IMR-90 (cell line): ENCODE results near the gene RPS6KB1. TPM values are rescaled to one million over a fixed set of nuclear protein-coding genes. Genes with fewer than 3 reads are reported as not detected.

ENCODE experiments used
- ATAC-seq: fragments of 200-7000 bp; cut with Tn5 transposase; 2 replicates; pipeline ENCODE4 v1.9.1; 2020; ENCODE audit warnings: low read depth, mild to moderate bottlenecking, moderate library complexity
- BruUV-seq: library from RNA; stranded (reverse); fragments of 400-500 nt; replicated peaks from 2 replicates; lab custom pipeline; 2021; lab: Mats Ljungman, UMichigan
- CTCF ChIA-PET: fragments of 300-600 bp; formaldehyde crosslinking; extraction: SDS; loops from one replicate; lab custom pipeline; 2021; ENCODE audit warnings: antibody characterized with exemption; lab: Yijun Ruan, JAX
- POLR2A ChIA-PET: fragments of 300-600 bp; sonication (Branson Sonifier 250); formaldehyde crosslinking; loops from one replicate; lab custom pipeline; 2022; ENCODE audit warnings: antibody characterized with exemption; ENCODE audit not compliant: unreplicated experiment; lab: Charles Lee
- DNase-seq: peaks from one replicate; pipeline ENCODE4 v3.0.0; 2013
- H2AFZ ChIP-seq: replicated peaks from 2 replicates; pipeline ENCODE3; 2013; ENCODE audit warnings: low read length, mild to moderate bottlenecking; ENCODE audit not compliant: poor library complexity
- H2AK5ac ChIP-seq: 2 replicates; pipeline ENCODE4 v1.6.1; 2013; ENCODE audit warnings: low read depth, low read length, inconsistent platforms
- H2AK9ac ChIP-seq: replicated peaks from 2 replicates; pipeline ENCODE3; 2013; ENCODE audit warnings: mild to moderate bottlenecking, low read depth, low read length, moderate library complexity; ENCODE audit not compliant: poor library complexity
- H2BK120ac ChIP-seq: 2 replicates; pipeline ENCODE4 v1.6.1; 2013; ENCODE audit warnings: low read depth, low read length, inconsistent platforms
- H2BK15ac ChIP-seq: 3 replicates; pipeline ENCODE4 v1.6.1; 2013; ENCODE audit warnings: low read depth, low read length, inconsistent platforms
- H2BK20ac ChIP-seq: 2 replicates; pipeline ENCODE4 v1.6.1; 2013; ENCODE audit warnings: low read depth, mild to moderate bottlenecking, inconsistent platforms, low read length, moderate library complexity
- H2BK5ac ChIP-seq: 2 replicates; pipeline ENCODE4 v1.6.1; 2013; ENCODE audit warnings: mild to moderate bottlenecking, low read depth, low read length, inconsistent platforms; ENCODE audit not compliant: poor library complexity, severe bottlenecking
- H3K14ac ChIP-seq: replicated peaks from 2 replicates; pipeline ENCODE4 v1.6.1; 2013; ENCODE audit warnings: low read depth, low read length, inconsistent platforms
- H3K18ac ChIP-seq: 2 replicates; pipeline ENCODE4 v1.6.1; 2013; ENCODE audit warnings: low read depth, low read length, control low read depth
- H3K23ac ChIP-seq: 2 replicates; pipeline ENCODE4 v1.6.1; 2013; ENCODE audit warnings: low read depth, low read length, inconsistent platforms
- H3K27ac ChIP-seq: 2 replicates; pipeline ENCODE4 v1.5.1; 2013; ENCODE audit warnings: mild to moderate bottlenecking, control low read depth, low read length; ENCODE audit not compliant: insufficient read depth
- H3K27me3 ChIP-seq: 2 replicates; pipeline ENCODE4 v1.6.1; 2013; ENCODE audit warnings: low read length; ENCODE audit not compliant: control insufficient read depth, insufficient read depth
- H3K36me3 ChIP-seq: 2 replicates; pipeline ENCODE4 v1.6.1; 2013; ENCODE audit warnings: low read length, mixed read lengths; ENCODE audit not compliant: control insufficient read depth, insufficient read depth
- H3K4ac ChIP-seq: 2 replicates; pipeline ENCODE4 v1.6.1; 2013; ENCODE audit warnings: low read depth, low read length, inconsistent platforms
- H3K4me1 ChIP-seq: 2 replicates; pipeline ENCODE4 v1.6.1; 2013; ENCODE audit warnings: low read length, mixed read lengths; ENCODE audit not compliant: control insufficient read depth, insufficient read depth
- H3K4me2 ChIP-seq: 2 replicates; pipeline ENCODE4 v1.6.1; 2013; ENCODE audit warnings: low read depth, mild to moderate bottlenecking, control low read depth, low read length, moderate library complexity
- H3K4me3 ChIP-seq: 2 replicates; pipeline ENCODE4 v1.5.1; 2013; ENCODE audit warnings: low read depth, mild to moderate bottlenecking, control low read depth, low read length, moderate library complexity; ENCODE audit not compliant: insufficient read depth
- H3K56ac ChIP-seq: 2 replicates; pipeline ENCODE4 v1.6.1; 2013; ENCODE audit warnings: low read length, inconsistent platforms; ENCODE audit not compliant: insufficient read depth; ENCODE audit errors: extremely low read depth
- H3K79me1 ChIP-seq, 2 experiments: 2 replicates each; pipeline ENCODE4 v1.6.1; 2013; ENCODE audit warnings: low read length in 2 of 2, inconsistent platforms in 1 of 2, low read depth in 1 of 2
- H3K9ac ChIP-seq: 2 replicates; pipeline ENCODE4 v1.6.1; 2013; ENCODE audit warnings: low read depth, low read length, control low read depth
- H3K9me1 ChIP-seq: 2 replicates; pipeline ENCODE4 v1.6.1; 2013; ENCODE audit warnings: low read length, inconsistent platforms; ENCODE audit not compliant: insufficient read depth
- H3K9me3 ChIP-seq: 2 replicates; pipeline ENCODE4 v1.6.1; 2013; ENCODE audit warnings: low read length; ENCODE audit not compliant: control insufficient read depth, insufficient read depth
- H4K20me1 ChIP-seq: 2 replicates; pipeline ENCODE4 v1.6.1; 2013; ENCODE audit warnings: low read length, inconsistent platforms; ENCODE audit not compliant: insufficient read depth
- H4K5ac ChIP-seq: 2 replicates; pipeline ENCODE4 v1.6.1; 2013; ENCODE audit warnings: mild to moderate bottlenecking, low read depth, low read length, control low read depth
- H4K8ac ChIP-seq, 2 experiments: 2 replicates each; pipeline ENCODE4 v1.6.1; 2013; ENCODE audit warnings: low read depth in 2 of 2, low read length in 2 of 2, control low read depth in 1 of 2, inconsistent platforms in 1 of 2
- H4K91ac ChIP-seq: 2 replicates; pipeline ENCODE4 v1.6.1; 2013; ENCODE audit warnings: low read depth, low read length, inconsistent platforms; ENCODE audit not compliant: insufficient read depth
- BHLHE40 ChIP-seq: fragments of 150-350 bp; IDR thresholded peaks from 2 replicates; pipeline ENCODE4 v1.6.1; 2016; ENCODE audit warnings: mild to moderate bottlenecking, low read depth, low read length
- CEBPB ChIP-seq: IDR thresholded peaks from 2 replicates; pipeline ENCODE4 v1.6.1; 2012; ENCODE audit warnings: low read depth, low read length, improper control_type of control experiment
- CHD1 ChIP-seq: IDR thresholded peaks from 2 replicates; pipeline ENCODE4 v1.6.1; 2012; ENCODE audit warnings: low read depth, low read length, improper control_type of control experiment
- FOS ChIP-seq: fragments of 150-350 bp; IDR thresholded peaks from 2 replicates; pipeline ENCODE4 v1.6.1; 2016; ENCODE audit warnings: low read depth, low read length
- MAFK ChIP-seq: IDR thresholded peaks from 2 replicates; pipeline ENCODE4 v1.6.1; 2012; ENCODE audit warnings: low read depth, low read length, improper control_type of control experiment
- MAZ ChIP-seq: IDR thresholded peaks from 2 replicates; pipeline ENCODE4 v1.6.1; 2012; ENCODE audit warnings: low read depth, mild to moderate bottlenecking, low read length, improper control_type of control experiment, moderate library complexity, borderline replicate concordance
- MXI1 ChIP-seq: IDR thresholded peaks from 2 replicates; pipeline ENCODE4 v1.6.1; 2012; ENCODE audit warnings: low read depth, mild to moderate bottlenecking, low read length, moderate library complexity, borderline replicate concordance
- NFE2L2 ChIP-seq: fragments of 150-350 bp; IDR thresholded peaks from 2 replicates; pipeline ENCODE4 v1.6.1; 2016; ENCODE audit warnings: low read depth, mild to moderate bottlenecking, low read length
- POLR2A ChIP-seq: IDR thresholded peaks from 2 replicates; pipeline ENCODE4 v1.6.1; 2012; ENCODE audit warnings: mild to moderate bottlenecking, low read depth, low read length
- RAD21 ChIP-seq: IDR thresholded peaks from 2 replicates; pipeline ENCODE4 v1.6.1; 2012; ENCODE audit warnings: low read length, improper control_type of control experiment
- RCOR1 ChIP-seq: IDR thresholded peaks from 2 replicates; pipeline ENCODE4 v1.6.1; 2012; ENCODE audit warnings: mild to moderate bottlenecking, low read length, improper control_type of control experiment; ENCODE audit not compliant: insufficient replicate concordance
- RFX5 ChIP-seq: IDR thresholded peaks from 2 replicates; pipeline ENCODE4 v1.8.0; 2012; ENCODE audit warnings: low read depth, mild to moderate bottlenecking, low read length, moderate library complexity
- SMC3 ChIP-seq: fragments of 150-350 bp; IDR thresholded peaks from 2 replicates; pipeline ENCODE4 v1.6.1; 2016; ENCODE audit warnings: low read depth, mild to moderate bottlenecking, antibody characterized with exemption, low read length, moderate library complexity
- WGBS, 2 experiments: methylation state at CpG; one replicate each; pipeline versions ENCODE4 v1.1.5 to v1.1.7; 2013; ENCODE audit warnings: missing lambda C conversion rate in 2 of 2; ENCODE audit not compliant: insufficient read length in 1 of 2; ENCODE audit errors: extremely low coverage in 2 of 2; 5-methylcytosine and 5-hydroxymethylcytosine counted together
- dilution Hi-C: fragments of 300-500 bp; cut with HindIII; formaldehyde crosslinking; loops from one replicate; pipeline ENCODE4 v1.14.3; 2018; ENCODE audit warnings: low sequenced_read_pairs; ENCODE audit not compliant: unreplicated experiment
- in situ Hi-C: fragments of 300-500 bp; cut with MboI; formaldehyde crosslinking; loops from 3 replicates; pipeline ENCODE4 v1.14.3; 2019; ENCODE audit warnings: low sequenced_read_pairs, inconsistent platforms, mixed read lengths
- intact Hi-C: fragments of 100-400 bp; cut with micrococcal nuclease; formaldehyde crosslinking; loops from 2 replicates; pipeline ENCODE4 v1.10.0; 2022
- polyA plus RNA-seq, 3 experiments: library from polyadenylated mRNA; depleted of rRNA; stranded (reverse); fragments of >200 nt; gene quantifications; 2 replicates each; pipeline ENCODE4 v1.2.3, GENCODE V29; 2012; ENCODE audit warnings: low replicate concordance in 1 of 3
- total RNA-seq: library from RNA; depleted of rRNA; stranded (reverse); fragments of >200 nt; gene quantifications from 2 replicates; pipeline ENCODE4 v1.2.3, GENCODE V29; 2012
- TF ChIP-seq, protein P1 (sequence below): fragments of 150-350 bp; IDR thresholded peaks from 2 replicates; pipeline ENCODE4 v1.6.1; 2017; ENCODE audit warnings: mild to moderate bottlenecking, antibody characterized with exemption, low read length, low read depth
- TF ChIP-seq, protein P2 (sequence below): fragments of 150-350 bp; IDR thresholded peaks from 2 replicates; pipeline ENCODE4 v1.6.1; 2016; ENCODE audit warnings: low read depth, mild to moderate bottlenecking, low read length, moderate library complexity, borderline replicate concordance
- TF ChIP-seq, protein P3 (sequence below): conservative IDR thresholded peaks from 2 replicates; pipeline ENCODE4 v1.5.1; 2012; ENCODE audit warnings: mild to moderate bottlenecking, low read depth, low read length, improper control_type of control experiment

RPS6KB1 gene
- total and polyA plus RNA-seq, 2 of the 4 experiments (the other 2 are of a cell fraction): 11.7 to 20.3 TPM

DNA sequence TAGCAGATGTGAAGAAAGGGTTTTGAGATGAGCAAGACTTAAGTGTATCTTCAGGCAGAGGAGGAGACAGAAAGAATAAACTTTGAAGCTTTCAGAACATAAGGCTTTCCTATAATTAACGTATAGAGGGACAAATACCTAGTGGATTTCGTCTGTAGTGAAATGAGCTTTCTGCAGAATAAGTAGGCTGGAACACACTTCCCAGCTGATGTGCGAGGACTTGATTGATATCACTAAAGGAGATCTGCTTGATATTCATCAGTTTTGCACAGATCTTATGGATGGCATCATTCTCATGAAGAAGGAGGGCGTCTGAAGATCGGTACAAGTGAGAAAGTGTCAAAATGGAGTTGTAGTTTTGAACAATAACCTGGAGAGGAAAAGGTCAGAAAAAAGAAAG lies 15.0 kb upstream of the RPS6KB1 start:
- Histone ChIP-seq H3K9me1 (no peaks in the 10 kb centered on the region), H3K56ac (no peak overlapping the region), H3K23ac (no peak overlapping the region), H3K14ac (no peak overlapping the region), H3K4me2 (no peak overlapping the region), H2BK15ac (no peak overlapping the region), H2AK9ac (no peak overlapping the region), H4K20me1 (no peaks in the 10 kb centered on the region), H4K91ac (no peak overlapping the region), H2BK5ac (no peak overlapping the region), H3K9ac (no peak overlapping the region), H4K5ac (no peak overlapping the region), H2BK120ac (no peak overlapping the region), H3K18ac (no peak overlapping the region), H3K9me3 (no peaks in the 10 kb centered on the region), H3K79me1 (no peaks in the 10 kb centered on the region), H3K36me3 (peaks cover 5% of the 10 kb centered on the region), H3K27ac (no peak overlapping the region), H3K4me1 (no peaks in the 10 kb centered on the region), H3K4ac (no peak overlapping the region), H4K8ac (no peak overlapping the region), H2AFZ (no peak overlapping the region), H2AK5ac (no peak overlapping the region), H2BK20ac (no peak overlapping the region), H3K27me3 (no peaks in the 10 kb centered on the region), H3K4me3 (no peak overlapping the region)
- no peak for DNase-seq
- ATAC-seq: no peak
- TF ChIP-seq NFE2L2: no peak
- TF ChIP-seq, protein P1, sequence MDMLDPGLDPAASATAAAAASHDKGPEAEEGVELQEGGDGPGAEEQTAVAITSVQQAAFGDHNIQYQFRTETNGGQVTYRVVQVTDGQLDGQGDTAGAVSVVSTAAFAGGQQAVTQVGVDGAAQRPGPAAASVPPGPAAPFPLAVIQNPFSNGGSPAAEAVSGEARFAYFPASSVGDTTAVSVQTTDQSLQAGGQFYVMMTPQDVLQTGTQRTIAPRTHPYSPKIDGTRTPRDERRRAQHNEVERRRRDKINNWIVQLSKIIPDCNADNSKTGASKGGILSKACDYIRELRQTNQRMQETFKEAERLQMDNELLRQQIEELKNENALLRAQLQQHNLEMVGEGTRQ: no peak
- TF ChIP-seq RFX5: no peak
- TF ChIP-seq BHLHE40: no peak
- no peak for TF ChIP-seq RCOR1
- no peak for TF ChIP-seq MAZ
- TF ChIP-seq MXI1: no peak
- TF ChIP-seq CEBPB: no peak
- no peak for TF ChIP-seq POLR2A
- no peak for TF ChIP-seq SMC3
- TF ChIP-seq CHD1: no peak
- TF ChIP-seq, protein P2, sequence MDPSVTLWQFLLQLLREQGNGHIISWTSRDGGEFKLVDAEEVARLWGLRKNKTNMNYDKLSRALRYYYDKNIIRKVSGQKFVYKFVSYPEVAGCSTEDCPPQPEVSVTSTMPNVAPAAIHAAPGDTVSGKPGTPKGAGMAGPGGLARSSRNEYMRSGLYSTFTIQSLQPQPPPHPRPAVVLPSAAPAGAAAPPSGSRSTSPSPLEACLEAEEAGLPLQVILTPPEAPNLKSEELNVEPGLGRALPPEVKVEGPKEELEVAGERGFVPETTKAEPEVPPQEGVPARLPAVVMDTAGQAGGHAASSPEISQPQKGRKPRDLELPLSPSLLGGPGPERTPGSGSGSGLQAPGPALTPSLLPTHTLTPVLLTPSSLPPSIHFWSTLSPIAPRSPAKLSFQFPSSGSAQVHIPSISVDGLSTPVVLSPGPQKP: no peak
- TF ChIP-seq FOS: no peak
- no peak for TF ChIP-seq RAD21
- TF ChIP-seq MAFK: no peak
- TF ChIP-seq, protein P3, sequence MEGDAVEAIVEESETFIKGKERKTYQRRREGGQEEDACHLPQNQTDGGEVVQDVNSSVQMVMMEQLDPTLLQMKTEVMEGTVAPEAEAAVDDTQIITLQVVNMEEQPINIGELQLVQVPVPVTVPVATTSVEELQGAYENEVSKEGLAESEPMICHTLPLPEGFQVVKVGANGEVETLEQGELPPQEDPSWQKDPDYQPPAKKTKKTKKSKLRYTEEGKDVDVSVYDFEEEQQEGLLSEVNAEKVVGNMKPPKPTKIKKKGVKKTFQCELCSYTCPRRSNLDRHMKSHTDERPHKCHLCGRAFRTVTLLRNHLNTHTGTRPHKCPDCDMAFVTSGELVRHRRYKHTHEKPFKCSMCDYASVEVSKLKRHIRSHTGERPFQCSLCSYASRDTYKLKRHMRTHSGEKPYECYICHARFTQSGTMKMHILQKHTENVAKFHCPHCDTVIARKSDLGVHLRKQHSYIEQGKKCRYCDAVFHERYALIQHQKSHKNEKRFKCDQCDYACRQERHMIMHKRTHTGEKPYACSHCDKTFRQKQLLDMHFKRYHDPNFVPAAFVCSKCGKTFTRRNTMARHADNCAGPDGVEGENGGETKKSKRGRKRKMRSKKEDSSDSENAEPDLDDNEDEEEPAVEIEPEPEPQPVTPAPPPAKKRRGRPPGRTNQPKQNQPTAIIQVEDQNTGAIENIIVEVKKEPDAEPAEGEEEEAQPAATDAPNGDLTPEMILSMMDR: no peak
- dilution Hi-C loops: no loop called here
- in situ Hi-C loops: no loop called here
- intact Hi-C loops: no loop called here
- BruUV-seq: no TSS peak
- ChIA-PET POLR2A (no interaction called here), CTCF (no interaction called here)
- WGBS, 2 experiments: 100% methylated on average over 2 of the region's 5 CpGs; no CpG with 5 or more reads in 1 of the 2 experiments
